Mammary epithelial cell (primary cell): ENCODE data around the gene AOC3.

Source experiments
- CTCF ChIP-seq, 2 donors: IDR thresholded peaks in 1 of 2; conservative IDR thresholded peaks in 1 of 2; 2 replicates each; pipeline ENCODE4 v1.5.1; 2011 to 2012; ENCODE audit warnings: inconsistent platforms in 2 of 2, low read length in 2 of 2, mild to moderate bottlenecking in 2 of 2, control low read depth in 1 of 2, low read depth in 1 of 2; ENCODE audit not compliant: insufficient read depth in 1 of 2; ENCODE audit errors: extremely low read depth in 1 of 2
- EZH2 ChIP-seq: IDR thresholded peaks from 2 replicates; pipeline ENCODE4 v1.6.1; 2012; ENCODE audit warnings: low read length, inconsistent platforms, borderline replicate concordance

- no peak for TF ChIP-seq CTCF (conservative IDR thresholded peaks at IDR 0.05 in 1 of 2, IDR thresholded peaks at IDR 0.05 in 1 of 2; ENCODE audit: extremely low read depth in 1 of 2, insufficient read depth in 1 of 2, low read depth in 1 of 2, low read length in 2 of 2)
- TF ChIP-seq EZH2, result no peak
Measured at GRCh38 chr17:42853004-42853403, 2.0 kb downstream of the AOC3 start.
